SK-N-SH (cell line): ENCODE data around the gene GPR107. TPM values are rescaled to one million over a fixed set of nuclear protein-coding genes. Genes with fewer than 3 reads are reported as not detected.

Experiments used
- CTCF ChIA-PET: fragments of 300-600, 350-600 bp; formaldehyde crosslinking; extraction: SDS; loops from one replicate; lab custom pipeline; 2021; lab: Yijun Ruan, JAX
- POLR2A ChIA-PET: fragments of 350-600 bp; sonication (Branson Sonifier 250); formaldehyde crosslinking; extraction: SDS; loops from one replicate; lab custom pipeline; 2020; ENCODE audit warnings: antibody characterized with exemption, inconsistent platforms; lab: Yijun Ruan, JAX
- DNase-seq: peaks from one replicate; pipeline ENCODE4 v3.0.0; 2012
- H2AFZ ChIP-seq: fragments of 200-600 bp; sonication (generic); 2 replicates; pipeline ENCODE4 v1.8.1; 2016; ENCODE audit warnings: antibody characterized with exemption, mild to moderate bottlenecking, low read depth
- H3F3A ChIP-seq: fragments of 200-600 bp; sonication (generic); replicated peaks from 2 replicates; pipeline ENCODE3; 2016; ENCODE audit warnings: antibody characterized with exemption, mild to moderate bottlenecking; ENCODE audit not compliant: insufficient read depth
- H3K27ac ChIP-seq, 2 experiments: fragments of 200-500 bp in 1 of 2; fragments of 200-600 bp in 1 of 2; sonication (Bioruptor generic) in 1 of 2; sonication (generic), shearing (Covaris generic) in 1 of 2; 2 replicates each; pipeline versions ENCODE4 v1.5.1 to v1.6.1; 2014 to 2016; ENCODE audit warnings: low read depth in 2 of 2, inconsistent platforms in 1 of 2, low read length in 1 of 2, mild to moderate bottlenecking in 1 of 2, mixed read lengths in 1 of 2
- H3K27me3 ChIP-seq: fragments of 200-600 bp; sonication (generic), shearing (Covaris generic); 2 replicates; pipeline ENCODE4 v1.6.1; 2016; ENCODE audit warnings: mixed run types; ENCODE audit not compliant: insufficient read depth
- H3K36me3 ChIP-seq, 2 experiments: fragments of 200-500 bp in 1 of 2; fragments of 200-600 bp in 1 of 2; sonication (Bioruptor generic) in 1 of 2; sonication (generic) in 1 of 2; replicated peaks in 1 of 2; 2 replicates each; pipeline versions ENCODE3 to v1.5.1; 2014 to 2016; ENCODE audit warnings: low read length in 1 of 2, mild to moderate bottlenecking in 1 of 2; ENCODE audit not compliant: insufficient read depth in 2 of 2, control insufficient read depth in 1 of 2
- H3K4me1 ChIP-seq, 2 experiments: fragments of 200-500 bp in 1 of 2; fragments of 200-600 bp in 1 of 2; sonication (Bioruptor generic) in 1 of 2; sonication (generic), shearing (Covaris generic) in 1 of 2; 2 replicates each; pipeline versions ENCODE4 v1.5.1 to v1.6.1; 2014 to 2016; ENCODE audit warnings: low read depth in 1 of 2, low read length in 1 of 2, mixed run types in 1 of 2; ENCODE audit not compliant: insufficient read depth in 2 of 2, control insufficient read depth in 1 of 2
- H3K4me2 ChIP-seq: fragments of 200-600 bp; sonication (generic), shearing (Covaris generic); 2 replicates; pipeline ENCODE4 v1.6.1; 2017; ENCODE audit warnings: mixed run types
- H3K4me3 ChIP-seq, 2 experiments: fragments of 200-500 bp in 1 of 2; fragments of 200-600 bp in 1 of 2; sonication (Bioruptor generic) in 1 of 2; sonication (generic), shearing (Covaris generic) in 1 of 2; 2 replicates each; pipeline versions ENCODE4 v1.5.1 to v1.8.1; 2014 to 2016; ENCODE audit warnings: low read depth in 2 of 2, inconsistent platforms in 1 of 2, low read length in 1 of 2, mild to moderate bottlenecking in 1 of 2, mixed read lengths in 1 of 2, moderate library complexity in 1 of 2
- H3K79me2 ChIP-seq: fragments of 200-600 bp; sonication (generic); 2 replicates; pipeline ENCODE4 v1.8.1; 2017; ENCODE audit warnings: mild to moderate bottlenecking; ENCODE audit not compliant: insufficient read depth
- H3K9ac ChIP-seq: fragments of 200-600 bp; sonication (generic); 2 replicates; pipeline ENCODE4 v1.6.1; 2017; ENCODE audit warnings: mixed run types
- H3K9me2 ChIP-seq: fragments of 200-600 bp; sonication (generic); 2 replicates; pipeline ENCODE4 v1.6.1; 2017; ENCODE audit warnings: mixed run types
- H3K9me3 ChIP-seq: fragments of 200-600 bp; sonication (generic); 2 replicates; pipeline ENCODE4 v1.6.1; 2017; ENCODE audit warnings: mixed run types, mild to moderate bottlenecking, moderate library complexity
- H4K20me1 ChIP-seq: fragments of 200-600 bp; sonication (generic); 2 replicates; pipeline ENCODE4 v1.6.1; 2017; ENCODE audit warnings: mild to moderate bottlenecking, mixed run types; ENCODE audit not compliant: insufficient read depth
- CTCF ChIP-seq: fragments of 200-600 bp; sonication (generic); IDR thresholded peaks from 2 replicates; pipeline ENCODE4 v1.6.1; 2017; ENCODE audit warnings: antibody characterized with exemption, mild to moderate bottlenecking, moderate library complexity
- EZH2phosphoT487 ChIP-seq: fragments of 200-600 bp; sonication (generic); IDR thresholded peaks from 2 replicates; pipeline ENCODE4 v1.6.1; 2017; ENCODE audit warnings: low read depth, mixed run types, mild to moderate bottlenecking, antibody characterized with exemption, moderate library complexity, borderline replicate concordance
- FOSL2 ChIP-seq: IDR thresholded peaks from 2 replicates; pipeline ENCODE4 v1.4.0; 2012; ENCODE audit warnings: low read depth, mild to moderate bottlenecking, moderate library complexity, borderline replicate concordance
- FOXM1 ChIP-seq: IDR thresholded peaks from 2 replicates; pipeline ENCODE4 v1.4.0; 2012; ENCODE audit warnings: low read depth, mild to moderate bottlenecking
- GABPA ChIP-seq: IDR thresholded peaks from 2 replicates; pipeline ENCODE4 v1.4.0; 2012; ENCODE audit warnings: low read depth, mild to moderate bottlenecking
- IRF3 ChIP-seq: fragments of 150-350 bp; IDR thresholded peaks from 2 replicates; pipeline ENCODE4 v1.6.1; 2016; ENCODE audit warnings: mild to moderate bottlenecking, low read depth, low read length
- JUND ChIP-seq: IDR thresholded peaks from 2 replicates; pipeline ENCODE4 v1.4.0; 2012
- NFIC ChIP-seq: IDR thresholded peaks from 2 replicates; pipeline ENCODE4 v1.4.0; 2012; ENCODE audit warnings: borderline replicate concordance
- POLR2AphosphoS5 ChIP-seq: IDR thresholded peaks from 2 replicates; pipeline ENCODE4 v1.6.1; 2012; ENCODE audit warnings: low read depth, low read length
- RCOR1 ChIP-seq: fragments of 150-350 bp; IDR thresholded peaks from 2 replicates; pipeline ENCODE4 v1.6.1; 2017; ENCODE audit warnings: antibody characterized with exemption, low read length
- RFX5 ChIP-seq: IDR thresholded peaks from 2 replicates; pipeline ENCODE4 v1.6.1; 2012; ENCODE audit warnings: mild to moderate bottlenecking, improper control_type of control experiment, low read length
- SIN3A ChIP-seq: IDR thresholded peaks from 2 replicates; pipeline ENCODE4 v1.6.1; 2012; ENCODE audit warnings: low read depth, mild to moderate bottlenecking, low read length, moderate library complexity, borderline replicate concordance
- TCF12 ChIP-seq: IDR thresholded peaks from 2 replicates; pipeline ENCODE4 v1.4.0; 2012
- TEAD4 ChIP-seq: IDR thresholded peaks from 2 replicates; pipeline ENCODE4 v1.4.0; 2012; ENCODE audit warnings: mild to moderate bottlenecking, borderline replicate concordance; ENCODE audit not compliant: insufficient read depth
- USF1 ChIP-seq: IDR thresholded peaks from 2 replicates; pipeline ENCODE4 v1.4.0; 2012; ENCODE audit warnings: low read depth, borderline replicate concordance
- YY1 ChIP-seq: IDR thresholded peaks from 2 replicates; pipeline ENCODE4 v1.4.0; 2012; ENCODE audit warnings: low read depth, mild to moderate bottlenecking
- ZBTB33 ChIP-seq: IDR thresholded peaks from 2 replicates; pipeline ENCODE4 v1.4.0; 2012; ENCODE audit warnings: low read depth, borderline replicate concordance
- WGBS: methylation state at CpG from one replicate; pipeline ENCODE4 v1.1.6; 2017; ENCODE audit warnings: low lambda C conversion rate; 5-methylcytosine and 5-hydroxymethylcytosine counted together
- polyA plus RNA-seq, 3 experiments: library from polyadenylated mRNA; depleted of rRNA; stranded (reverse); fragments of >200 nt; gene quantifications; 2 replicates each; pipeline ENCODE4 v1.2.3, GENCODE V29; 2012
- TF ChIP-seq, protein P1 (sequence below): IDR thresholded peaks from 2 replicates; pipeline ENCODE4 v1.4.0; 2012; ENCODE audit warnings: low read depth

GPR107 gene
- polyA plus RNA-seq, 1 of the 3 experiments (the other 2 are of a cell fraction) = 23.0 TPM

- Histone ChIP-seq H3K27ac (peak overlapping the region in 1 of 2 experiments; percentile 87; a peak in 1 of 4 replicates), H3K9ac (no peak overlapping the region), H3K9me3 (no peaks in the 10 kb centered on the region), H3K4me3 (no peak overlapping the region), H3K4me1 (peaks cover 0 to 18% of the 10 kb centered on the region in 2 experiments; a peak in 2 of 4 replicates), H3K27me3 (no peaks in the 10 kb centered on the region), H3K4me2 (no peak overlapping the region), H3K79me2 (no peaks in the 10 kb centered on the region), H3K36me3 (peaks cover 24% of the 10 kb centered on the region in 2 experiments), H4K20me1 (no peaks in the 10 kb centered on the region), H3K9me2 (no peaks in the 10 kb centered on the region), H2AFZ (no peak overlapping the region), H3F3A (no peaks in the 10 kb centered on the region)
- WGBS = 92% methylated on average over 30 of the region's 30 CpGs
- no peak for DNase-seq
- TF ChIP-seq CTCF (no peak), TEAD4 (no peak), EZH2phosphoT487 (no peak), RCOR1 (no peak), FOSL2 (no peak), GABPA (no peak), FOXM1 (no peak), SIN3A (no peak)
- CTCF ChIA-PET = interaction anchor here (0.6 to 6.3 kb wide), 4 partner anchors 60 to 232 kb away, joined by 3 to 28 read pairs (median 8); no protein-coding TSS in a partner anchor
- POLR2A ChIA-PET = no interaction called here
These were observed 58.3 kb downstream of the GPR107 start for GRCh38 chr9:130111786-130112537.

DNA sequence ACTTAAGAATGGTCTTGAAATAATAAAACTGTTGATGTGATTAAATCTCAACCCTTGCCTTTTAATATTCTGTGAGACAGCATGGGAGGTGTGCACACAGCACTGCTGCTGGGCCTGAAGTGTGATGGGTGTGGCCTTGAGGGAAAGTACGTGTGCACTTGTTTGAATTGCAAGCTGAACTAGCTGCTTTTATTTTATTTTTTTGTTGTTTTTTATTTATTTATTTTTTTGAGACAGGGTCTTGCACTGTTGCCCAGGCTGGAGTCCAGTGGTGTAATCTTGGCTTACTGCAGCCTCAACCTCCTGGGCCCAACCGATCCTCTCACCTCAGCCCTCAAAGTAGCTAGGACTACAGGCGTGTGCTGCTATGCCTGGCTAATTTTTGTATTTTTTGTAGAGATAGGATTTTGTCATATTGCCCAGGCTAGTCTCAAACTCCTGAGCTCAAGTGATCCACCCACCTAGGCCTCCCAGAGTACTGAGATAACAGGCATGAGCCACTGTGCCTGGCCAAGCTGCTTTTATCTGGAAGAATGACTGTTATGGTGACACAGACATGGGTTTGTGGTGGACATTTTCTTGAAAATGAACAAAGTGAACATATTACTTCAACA, 58.9 kb downstream of the GPR107 start:
- H3K36me3 ChIP-seq = peaks cover 20 to 23% of the 10 kb centered on the region in 2 experiments
- H3K27ac ChIP-seq = no peak overlapping the region
- no peak overlapping the region for H3K4me3 ChIP-seq
- no peaks in the 10 kb centered on the region for H3K9me3 ChIP-seq
- H3F3A ChIP-seq = peaks cover 3% of the 10 kb centered on the region
- POLR2A ChIA-PET = interaction anchor here (0.6 kb wide), 1 partner anchor 240 kb away, joined by 3 read pairs; no protein-coding TSS in a partner anchor
- CTCF ChIA-PET = interaction anchor here (1.0 to 6.3 kb wide), 3 partner anchors 124 to 231 kb away, joined by 4 to 28 read pairs (median 12); no protein-coding TSS in a partner anchor
- H3K27me3 ChIP-seq = no peaks in the 10 kb centered on the region
- H3K79me2 ChIP-seq = no peaks in the 10 kb centered on the region
- H2AFZ ChIP-seq = no peak overlapping the region
- H4K20me1 ChIP-seq = no peaks in the 10 kb centered on the region
- H3K9me2 ChIP-seq = no peaks in the 10 kb centered on the region
- H3K4me1 ChIP-seq = peaks cover 0 to 19% of the 10 kb centered on the region in 2 experiments; a peak in 3 of 4 replicates
- 92% methylated on average over 3 of the region's 3 CpGs for WGBS
- H3K9ac ChIP-seq = no peak overlapping the region
- no peak overlapping the region for H3K4me2 ChIP-seq
- DNase-seq = no peak
- TF ChIP-seq JUND (no peak), TCF12 (no peak), RFX5 (no peak), USF1 (no peak), YY1 (no peak), EZH2phosphoT487 (no peak), IRF3 (no peak), POLR2AphosphoS5 (no peak), ZBTB33 (no peak), NFIC (no peak)
- TF ChIP-seq, protein P1, sequence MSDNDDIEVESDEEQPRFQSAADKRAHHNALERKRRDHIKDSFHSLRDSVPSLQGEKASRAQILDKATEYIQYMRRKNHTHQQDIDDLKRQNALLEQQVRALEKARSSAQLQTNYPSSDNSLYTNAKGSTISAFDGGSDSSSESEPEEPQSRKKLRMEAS = no peak
